LHCN-M2 (cell line): Measurements from ENCODE around the gene SEMA3A. TPM values are rescaled to one million over a fixed set of nuclear protein-coding genes. Genes with fewer than 3 reads are reported as not detected.
A peak's percentile ranks its signal among the peaks of the same experiment; 100 is the strongest.
"Not testable (repeated sequence)": the region's sequence is repeated elsewhere in the genome, so short reads cannot be mapped to it uniquely, and the experiment has no call there.

Experiments
- DNase-seq: peaks from one replicate; pipeline ENCODE4 v3.0.0-alpha.2; 2012; ENCODE audit warnings: low read depth
- polyA plus RNA-seq: library from polyadenylated mRNA; unstranded; fragments of >200 nt; gene quantifications from one replicate; pipeline ENCODE4 v1.2.1, GENCODE V29; 2012; ENCODE audit warnings: missing spikeins
- total RNA-seq: library from RNA; depleted of rRNA; stranded (reverse); fragments of >200 nt; gene quantifications from 2 replicates; pipeline ENCODE4 v1.2.3, GENCODE V29; 2014; rRNA removed

SEMA3A gene
- 11.8 and 14.7 TPM in 2 replicates for total RNA-seq
- polyA plus RNA-seq, result 2.0 TPM

DNA sequence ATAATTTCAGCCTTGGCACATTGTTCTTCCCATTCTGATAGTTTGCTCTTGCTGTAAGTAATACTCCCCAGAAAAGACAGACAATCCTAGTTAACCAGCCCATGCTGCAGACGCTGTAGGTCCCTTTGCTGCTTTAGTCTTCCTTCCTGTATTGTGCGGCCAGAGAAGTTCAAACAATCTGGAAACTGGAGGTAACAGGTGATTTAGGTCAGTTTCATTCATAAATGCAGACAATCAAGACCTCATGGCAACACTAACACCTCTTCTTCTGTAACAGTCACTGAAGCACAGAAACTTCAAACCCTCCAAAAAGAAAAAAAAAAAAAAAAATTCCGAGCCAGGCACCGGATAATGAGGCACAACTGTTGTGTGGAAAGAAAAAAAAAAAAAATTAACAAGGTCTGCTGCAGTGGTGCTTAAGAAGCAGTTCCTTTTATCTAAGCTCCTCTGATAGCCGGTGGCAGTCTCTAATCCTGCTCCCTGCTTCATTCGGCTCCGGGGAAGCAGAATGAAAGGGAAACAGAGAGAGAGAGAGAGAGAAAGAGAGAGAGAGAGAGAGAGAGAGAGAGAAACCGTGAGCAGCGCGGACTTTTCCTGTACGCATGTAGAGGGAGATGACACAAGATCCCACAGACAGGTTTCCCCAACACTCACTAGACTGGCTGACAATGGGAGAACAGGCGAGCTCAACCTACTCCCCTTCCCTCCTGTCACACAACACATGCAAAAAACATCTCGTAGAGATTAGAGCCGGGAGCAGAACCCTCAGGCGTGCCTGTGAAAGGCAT, at the start of gene SEMA3A:
Gene SEMA3A, minus strand, starts transcription at position 306 of the 788 bp plus-strand sequence. Its CDS starts 203 bp downstream, at position 103.
- peak; percentile 87 for DNase-seq

DNA sequence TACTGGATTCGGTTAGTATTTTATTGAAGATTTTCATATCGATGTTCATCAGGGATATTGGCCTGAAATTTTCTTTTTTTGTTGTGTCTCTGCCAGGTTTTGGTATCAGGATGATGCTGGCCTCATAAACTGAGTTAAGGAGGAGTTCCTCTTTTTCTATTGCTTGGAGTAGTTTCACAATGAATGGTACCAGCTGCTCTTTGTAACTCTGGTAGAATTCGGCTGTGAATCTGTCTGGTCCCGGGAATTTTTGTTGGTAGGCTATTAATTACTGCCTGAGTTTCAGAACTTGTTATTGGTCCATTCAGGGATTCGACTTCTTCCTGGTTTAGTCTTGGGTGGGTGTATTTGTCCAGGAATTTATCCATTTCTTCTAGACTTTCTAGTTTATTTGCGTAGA, 48.4 kb upstream of the SEMA3A start:
- DNase-seq, result not testable (repeated sequence)

DNA sequence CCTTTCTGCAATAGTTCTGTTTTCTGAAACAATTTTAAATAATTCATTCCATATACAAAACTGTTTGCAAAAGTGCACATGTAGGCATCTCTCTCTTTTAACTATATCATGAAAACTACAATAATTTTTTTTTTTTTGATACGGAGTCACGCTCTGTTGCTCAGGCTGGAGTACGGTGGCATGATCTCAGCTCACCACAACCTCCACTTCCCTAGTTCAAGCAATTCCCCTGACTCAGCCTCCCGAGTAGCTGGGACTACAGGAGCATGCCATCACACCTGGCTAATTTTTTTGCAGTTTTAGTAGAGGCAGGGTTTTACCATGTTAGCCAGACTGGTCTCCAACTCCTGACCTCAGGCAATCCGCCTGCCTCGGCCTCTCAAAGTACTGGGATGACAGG, 44.0 kb upstream of the SEMA3A start:
- no peak for DNase-seq

DNA sequence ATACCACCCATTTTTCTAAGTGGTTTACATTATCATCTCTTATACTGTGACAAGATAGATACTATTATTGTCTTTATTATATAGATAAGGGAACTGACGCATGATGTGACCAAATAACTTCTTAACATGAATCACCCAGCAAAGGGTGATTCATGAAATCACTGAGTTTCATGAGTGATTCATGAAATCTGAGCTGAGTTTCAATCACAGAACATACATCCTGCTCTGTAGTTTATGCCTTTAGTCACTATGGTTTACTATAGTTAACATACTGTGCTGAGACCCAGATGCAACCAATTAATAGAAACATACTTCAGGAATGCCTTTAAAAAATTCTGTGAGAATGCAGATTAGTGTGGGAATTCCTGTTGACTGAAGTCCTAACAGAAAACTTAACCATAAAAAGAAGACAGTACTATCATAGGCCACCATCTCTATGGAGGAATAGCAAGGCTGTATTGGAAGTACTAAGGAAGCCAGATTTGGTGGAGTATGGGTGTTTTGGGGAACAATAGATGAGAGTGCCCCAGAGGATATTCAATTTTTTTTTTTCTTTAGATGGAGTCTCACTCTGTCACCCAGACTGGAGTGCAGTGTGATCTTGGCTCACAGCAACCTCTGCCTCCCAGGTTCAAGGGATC, 43.1 kb upstream of the SEMA3A start:
- peak; percentile 89 for DNase-seq

DNA sequence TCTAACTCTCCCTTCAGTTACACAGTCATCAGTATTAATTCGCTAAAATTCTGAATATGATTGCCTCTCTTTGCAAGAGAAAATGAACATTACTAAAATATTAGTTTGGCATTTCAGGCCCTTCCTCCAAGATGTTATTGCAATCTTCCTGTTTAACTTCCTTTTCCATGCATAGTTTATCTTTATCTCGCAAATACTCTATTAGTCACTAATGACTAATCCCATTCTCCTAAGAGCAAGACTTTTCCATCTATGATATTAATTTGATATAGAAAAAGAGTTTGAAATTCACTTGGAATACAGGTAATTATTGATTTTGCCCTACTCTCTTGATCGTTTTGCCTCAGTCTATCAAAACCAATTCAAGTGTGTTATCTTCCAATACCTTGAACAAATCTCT, 41.8 kb upstream of the SEMA3A start:
- DNase-seq, result peak; percentile 57

DNA sequence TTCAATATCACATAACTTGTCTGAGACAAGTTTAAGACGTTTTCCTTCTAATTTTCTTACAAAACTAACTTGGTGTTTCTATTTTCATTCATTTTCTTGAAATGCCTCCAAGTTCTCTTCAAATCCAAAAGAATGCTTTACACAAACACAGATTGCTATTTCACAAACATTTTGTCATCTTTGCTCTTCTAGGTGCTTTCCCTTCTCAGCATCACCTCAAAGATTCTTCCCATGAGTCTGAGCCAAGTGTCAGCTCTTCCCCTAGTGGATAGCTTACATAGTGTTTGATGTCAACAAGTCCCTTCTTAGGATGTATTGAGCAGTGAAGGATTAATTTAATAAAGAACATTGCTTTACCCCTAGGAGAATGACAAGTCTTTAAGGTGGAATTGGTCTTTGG, 38.1 kb upstream of the SEMA3A start:
- peak; percentile 52 for DNase-seq

DNA sequence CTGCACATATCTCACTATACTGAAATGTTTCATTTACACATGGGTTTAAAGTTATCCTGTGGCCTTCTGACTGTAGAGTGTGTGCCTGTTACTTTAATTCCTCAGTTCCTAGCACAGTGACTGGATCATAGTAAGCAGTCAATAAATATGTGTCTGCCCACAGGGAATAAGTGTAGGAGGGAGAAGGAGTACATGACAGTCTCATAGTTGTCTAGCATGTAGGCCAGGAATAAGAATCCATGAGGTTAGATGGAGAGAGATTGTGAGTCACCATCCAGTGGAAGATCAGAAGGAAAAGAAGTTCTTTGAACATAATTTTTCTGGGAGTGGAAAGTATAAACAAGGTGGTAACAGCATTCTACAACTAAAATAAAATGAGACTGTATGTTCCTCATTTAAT, 36.6 kb upstream of the SEMA3A start:
- peak; percentile 59 for DNase-seq

DNA sequence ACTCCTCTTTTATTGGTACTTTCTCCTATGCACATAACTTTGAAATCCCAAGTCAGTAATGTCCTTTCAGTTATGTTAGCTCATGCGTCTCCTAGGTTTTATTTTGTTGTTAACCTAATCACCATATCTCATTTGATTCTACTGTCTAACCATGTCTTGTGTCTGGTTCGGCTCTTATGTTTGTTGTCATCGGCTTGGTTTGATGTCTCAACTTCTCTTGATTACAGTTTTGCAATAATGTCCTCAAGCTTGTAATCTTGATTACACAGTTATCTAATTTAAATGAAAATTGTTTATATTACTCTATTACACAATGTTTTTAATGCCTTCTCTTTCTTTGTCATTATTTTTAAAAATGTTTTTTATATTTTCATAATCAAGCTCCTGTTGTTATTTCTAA, 35.9 kb upstream of the SEMA3A start:
- no peak for DNase-seq

DNA sequence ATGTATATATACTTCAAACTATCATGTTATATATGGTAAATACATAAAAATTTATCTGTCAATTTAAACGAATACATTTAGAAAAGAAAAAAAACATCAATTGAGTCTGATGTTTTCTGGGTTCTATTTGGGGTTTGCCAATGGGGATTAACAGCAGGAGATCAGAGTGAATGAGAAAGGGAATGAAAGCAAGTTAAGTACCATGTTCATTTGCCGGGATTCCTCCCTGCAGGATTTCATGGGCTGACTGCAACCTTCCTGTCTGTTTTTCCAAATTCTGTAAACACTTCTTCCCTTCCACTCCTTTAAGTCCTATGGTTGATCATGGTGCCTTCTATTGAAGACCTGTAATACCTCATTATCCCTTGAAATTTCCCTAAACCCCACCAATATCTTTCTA, 33.9 kb upstream of the SEMA3A start:
- no peak for DNase-seq

DNA sequence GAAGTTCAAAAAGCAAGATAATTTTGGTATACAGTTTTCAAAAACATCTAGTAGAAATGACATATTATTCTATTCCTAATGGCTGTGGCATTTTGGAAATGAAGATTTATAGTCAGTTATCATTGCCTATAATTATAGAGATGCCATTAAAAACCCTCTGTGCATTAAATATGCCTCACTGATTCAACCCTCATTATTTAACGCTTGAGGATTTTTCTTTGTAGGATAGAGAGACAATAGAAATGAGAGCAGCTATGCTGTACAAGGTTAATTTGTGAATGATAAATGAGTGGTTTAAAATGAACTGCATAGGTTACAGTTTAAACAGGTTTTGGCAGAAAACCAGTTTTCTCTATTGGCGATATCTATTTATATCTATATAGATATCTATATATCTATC, 32.2 kb upstream of the SEMA3A start:
- no peak for DNase-seq

DNA sequence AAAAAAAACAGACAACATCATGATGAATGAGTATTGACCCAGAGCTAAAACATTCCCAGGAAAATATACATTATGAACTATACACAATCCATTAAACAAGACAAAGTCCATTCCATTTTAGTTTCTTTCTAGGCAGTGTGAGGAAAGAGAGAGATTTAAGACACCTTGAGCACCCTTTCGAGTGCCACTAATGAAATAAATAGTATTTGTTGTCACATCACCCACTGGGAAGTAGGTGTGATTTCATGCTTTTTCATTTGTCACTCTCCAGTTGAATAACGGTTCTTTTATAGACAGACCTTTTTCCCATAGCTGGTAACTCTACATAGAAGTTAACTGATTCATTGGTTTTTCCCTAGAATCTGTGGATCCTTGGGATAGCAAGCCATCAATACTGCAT, 29.9 kb upstream of the SEMA3A start:
- DNase-seq, result no peak

DNA sequence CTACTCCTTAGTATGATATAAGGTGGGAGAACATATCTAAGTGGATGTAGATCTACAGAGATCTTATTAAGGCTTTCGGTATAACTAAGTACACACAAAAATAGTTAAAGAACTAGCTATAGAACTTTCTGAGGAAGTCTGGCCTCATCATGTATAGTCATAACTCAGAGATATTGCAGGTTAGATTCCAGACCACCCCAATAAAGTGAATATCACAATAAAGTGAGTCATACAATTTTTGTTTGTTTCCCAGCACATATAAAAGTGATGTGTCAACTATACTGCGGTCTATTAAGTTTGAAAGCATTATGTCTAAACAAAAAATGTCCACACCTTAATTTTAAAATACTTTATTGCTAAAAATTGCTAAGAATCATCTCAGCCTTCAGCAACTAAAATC, 24.7 kb upstream of the SEMA3A start:
- DNase-seq, result no peak

DNA sequence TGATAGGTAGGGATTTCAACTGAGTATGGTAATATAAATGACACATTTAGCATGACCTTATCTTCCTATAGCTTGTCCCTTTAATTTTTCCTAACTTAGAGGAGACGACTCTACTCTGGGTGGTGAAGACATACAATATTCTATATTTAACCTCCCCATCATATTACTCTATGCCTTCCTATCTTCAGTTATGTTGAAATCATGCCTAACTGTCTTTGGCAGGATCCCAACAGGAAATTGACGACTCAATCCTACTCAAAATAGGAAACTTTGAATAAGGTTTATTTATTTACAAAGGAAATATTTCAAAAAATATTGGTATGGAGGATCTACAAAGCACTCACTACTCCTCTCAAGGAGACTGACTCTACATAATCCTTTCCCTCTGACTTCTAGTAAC, 24.1 kb upstream of the SEMA3A start:
- DNase-seq, result peak; percentile 67

DNA sequence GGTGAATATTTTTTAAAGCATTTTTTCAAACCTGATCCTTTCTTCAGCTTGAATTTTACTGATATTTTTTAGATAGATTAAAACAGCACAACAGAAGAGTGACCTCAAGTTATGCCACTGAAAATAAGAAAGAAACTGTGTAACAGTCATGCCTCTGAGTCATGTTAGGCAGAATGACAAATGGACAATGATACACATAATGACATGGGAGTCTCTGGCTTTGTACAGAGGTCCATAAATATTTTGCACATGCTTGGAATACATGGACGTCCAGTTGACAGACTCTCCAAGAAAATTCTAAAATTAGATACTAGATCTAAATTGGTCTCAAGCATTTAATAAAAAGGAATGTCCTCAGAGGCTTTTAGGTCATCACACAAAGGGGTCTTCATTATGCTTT, 21.9 kb upstream of the SEMA3A start:
- peak; percentile 39 for DNase-seq

DNA sequence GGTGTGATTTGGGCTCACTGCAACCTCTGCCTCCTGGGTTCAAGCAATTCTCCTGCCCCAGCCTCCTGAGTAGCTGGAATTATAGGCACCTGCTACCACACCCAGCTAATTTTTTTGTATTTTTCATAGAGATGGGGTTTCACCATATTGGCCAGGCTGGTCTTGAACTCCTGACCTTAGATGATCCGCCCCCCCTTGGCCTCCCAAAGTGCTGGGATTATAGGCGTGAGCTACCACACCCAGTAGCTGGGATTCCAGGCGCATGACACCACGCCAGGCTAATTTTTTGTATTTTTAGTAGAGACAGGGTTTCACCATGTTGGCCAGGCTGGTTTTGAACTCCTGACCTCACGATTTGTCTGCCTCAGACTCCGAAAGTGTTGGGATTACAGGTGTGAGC, 20.2 kb upstream of the SEMA3A start:
- DNase-seq, result not testable (repeated sequence)

DNA sequence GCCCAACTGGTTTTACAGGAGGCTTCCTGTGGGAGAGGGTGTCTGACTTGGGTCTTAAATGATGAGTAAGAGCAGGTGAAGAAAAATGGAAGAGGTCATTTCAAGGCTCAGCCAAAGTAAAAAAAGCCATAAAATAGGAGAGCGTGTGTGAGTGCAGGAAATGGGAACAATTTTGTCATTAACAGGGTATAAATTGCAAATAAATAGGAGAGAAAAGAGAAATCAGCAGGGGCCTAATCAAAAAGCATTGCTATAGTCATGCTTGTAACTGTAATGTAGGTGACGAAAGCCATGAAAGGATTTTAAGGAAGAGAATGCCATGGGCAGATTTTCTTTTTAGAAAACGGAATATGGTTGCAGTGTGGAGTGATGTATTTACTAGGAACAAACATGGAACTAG, 15.7 kb upstream of the SEMA3A start:
- DNase-seq, result no peak

DNA sequence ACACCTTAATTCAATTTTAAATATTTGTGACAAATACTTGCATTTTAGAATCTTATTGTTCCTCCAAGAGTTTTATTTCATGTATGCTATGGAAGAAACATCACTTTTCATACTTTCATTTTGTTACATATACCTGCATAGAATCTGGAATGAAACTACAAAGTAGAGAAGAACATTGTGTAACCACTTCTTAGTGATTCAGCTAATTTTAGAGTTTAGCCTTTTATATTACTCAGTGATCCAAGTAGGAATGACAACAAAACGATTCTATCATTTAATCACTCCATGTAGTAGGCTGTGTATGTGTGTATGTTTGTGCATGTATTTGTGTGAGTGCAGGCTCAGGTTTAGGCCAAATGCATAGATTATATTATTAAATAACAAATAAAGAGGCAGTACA, 14.4 kb upstream of the SEMA3A start:
- no peak for DNase-seq

DNA sequence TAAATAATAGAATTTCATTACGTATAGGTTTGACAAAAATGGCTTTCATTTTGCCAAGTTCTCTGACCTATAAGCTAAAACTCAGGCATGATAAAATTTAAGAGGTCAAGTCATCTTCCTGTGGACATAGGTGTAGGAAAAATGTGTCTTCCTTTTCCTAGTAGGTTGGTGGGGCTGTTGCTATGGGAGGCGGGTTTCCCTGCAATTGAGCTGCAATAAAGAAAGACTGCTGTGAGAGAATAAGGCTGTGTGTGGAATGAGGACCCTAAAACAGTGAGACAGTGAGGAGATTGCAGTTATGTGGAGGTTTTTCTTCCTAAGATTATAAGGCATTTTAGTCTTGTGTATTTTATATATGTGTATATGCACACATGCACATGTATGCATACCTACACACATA, 13.0 kb upstream of the SEMA3A start:
- no peak for DNase-seq

DNA sequence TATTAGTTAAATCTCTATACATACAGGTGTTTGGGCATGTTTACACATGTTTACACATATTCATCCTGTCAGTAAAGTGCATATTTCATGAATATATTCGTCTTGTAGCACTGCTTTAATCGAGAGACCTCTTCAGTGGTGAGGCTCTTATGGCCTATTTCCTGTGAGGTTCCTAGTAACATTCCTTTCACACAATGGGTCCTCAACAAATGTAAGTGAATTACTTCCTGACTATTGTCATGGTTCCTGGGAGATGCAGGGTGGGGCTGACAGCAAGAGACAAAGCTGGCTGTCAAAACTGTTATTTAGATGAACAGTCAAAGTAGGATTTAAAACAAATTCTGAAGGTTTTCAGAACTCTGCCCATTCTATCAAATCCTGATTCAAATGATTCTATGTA, 12.4 kb upstream of the SEMA3A start:
- no peak for DNase-seq

DNA sequence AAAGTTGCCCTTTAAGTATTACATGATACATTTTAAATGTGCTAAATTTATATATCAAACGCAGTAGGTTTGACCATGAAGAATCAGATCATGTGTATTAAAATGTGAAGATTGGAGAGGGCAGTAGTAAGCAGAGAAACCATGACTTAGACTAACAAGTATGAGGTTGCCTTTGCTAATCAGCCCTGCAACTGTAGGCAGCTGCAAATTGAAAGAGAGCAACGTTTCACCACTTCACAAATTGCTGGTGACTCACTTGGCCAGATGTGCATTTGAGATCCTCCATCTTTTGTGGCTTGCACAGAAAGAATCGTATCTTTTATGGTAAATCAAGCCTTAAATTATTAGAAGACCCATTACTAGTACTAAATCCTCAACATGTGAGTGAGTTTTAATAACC, 10.1 kb upstream of the SEMA3A start:
- DNase-seq, result peak; percentile 74

DNA sequence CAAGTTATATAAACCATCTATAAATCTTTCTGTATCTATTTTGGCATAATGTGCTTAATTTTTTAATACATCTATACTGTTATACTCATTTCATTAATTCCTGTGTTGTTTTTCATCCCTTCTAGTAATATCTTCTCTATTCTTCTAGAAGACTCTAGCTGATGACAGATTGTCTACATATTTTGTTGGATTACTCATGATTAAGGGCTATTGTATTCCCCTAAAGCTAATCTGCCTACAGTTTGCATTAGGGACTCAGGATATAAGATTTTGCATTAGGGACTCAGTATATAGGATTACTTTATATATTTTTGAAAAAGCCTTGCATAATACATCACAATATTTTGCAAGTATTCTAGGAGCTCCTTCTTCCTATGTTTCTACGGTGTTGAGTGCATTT, 8.3 kb upstream of the SEMA3A start:
- no peak for DNase-seq

DNA sequence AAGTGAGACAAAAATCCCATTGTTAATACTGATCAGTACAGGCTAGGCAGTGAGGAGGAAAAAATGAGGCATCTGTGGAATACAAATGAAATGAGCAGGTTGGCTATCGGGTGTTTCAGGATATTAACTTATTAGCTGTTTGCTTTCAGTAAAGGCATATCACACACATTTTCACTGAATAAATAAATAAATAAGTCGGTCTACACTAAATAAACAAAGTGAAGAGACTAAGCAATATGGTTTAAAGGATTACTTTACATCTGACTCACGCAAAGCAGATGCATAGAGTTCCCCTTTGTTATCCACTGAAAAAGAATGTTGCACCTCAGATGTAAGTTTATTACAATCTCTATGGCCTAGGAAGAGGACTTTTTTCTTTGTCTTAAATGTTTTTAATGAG, 6.3 kb upstream of the SEMA3A start:
- peak; percentile 73 for DNase-seq

DNA sequence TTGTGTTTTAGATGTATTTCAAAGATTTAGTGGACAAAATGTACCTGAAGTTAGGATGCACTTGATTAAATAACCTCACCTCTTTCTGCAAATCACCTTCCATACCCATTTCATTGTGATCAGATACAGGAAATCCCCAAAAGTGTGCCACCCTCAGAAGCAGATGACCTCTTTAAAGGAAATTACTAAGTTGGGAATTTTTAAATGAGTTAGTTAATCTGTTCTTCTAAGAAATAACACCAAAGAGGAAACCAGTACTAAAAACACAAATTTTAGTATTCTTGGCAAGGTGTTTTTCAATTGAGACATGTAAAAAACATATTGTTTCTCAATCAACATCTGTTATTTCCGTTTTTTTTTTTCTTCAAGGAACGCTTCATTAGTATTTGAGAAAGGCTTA, 4.6 kb upstream of the SEMA3A start:
- no peak for DNase-seq
